ENCODE data around the gene SMTNL2. TPM values are rescaled to one million over a fixed set of nuclear protein-coding genes. Genes with fewer than 3 reads are reported as not detected.
"Not testable (repeated sequence)": the region's sequence is repeated elsewhere in the genome, so short reads cannot be mapped to it uniquely, and the experiment has no call there.

SMTNL2 gene
- total RNA-seq, 2 donors from 2014 or later: 0.25 TPM; not detected in 1

DNA sequence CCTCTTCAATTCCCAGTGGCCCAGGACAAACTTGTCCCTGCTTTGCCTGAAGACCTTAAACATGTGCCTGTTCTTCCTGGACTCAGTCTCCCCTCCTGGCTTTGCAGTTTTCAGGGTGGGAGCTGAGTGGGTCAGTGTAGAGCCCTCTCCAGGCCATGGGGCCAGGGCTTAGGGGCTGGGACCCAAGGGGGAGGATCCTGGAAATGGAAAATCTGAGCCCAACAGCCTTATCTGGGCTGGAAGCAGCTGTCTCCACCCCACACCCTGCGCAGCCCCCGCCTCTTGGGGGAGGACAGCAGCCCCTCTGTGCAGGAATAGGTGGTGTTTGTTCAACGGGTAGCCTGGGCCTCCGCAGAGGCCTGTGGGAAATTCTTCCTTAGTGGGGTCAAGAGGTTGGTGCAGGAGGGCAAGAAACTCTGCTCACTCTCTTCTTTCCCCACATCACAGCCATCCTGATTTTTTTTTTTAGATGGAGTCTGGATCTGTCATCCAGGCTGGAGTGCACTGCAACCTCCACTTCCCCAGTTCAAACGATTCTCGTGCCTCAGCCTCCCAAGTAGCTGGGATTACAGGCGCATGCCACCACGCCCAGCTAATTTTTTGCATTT lies 6.8 kb upstream of the SMTNL2 start:
- intact Hi-C loops (cut with DNase I, micrococcal nuclease): loop anchor here in 1 of 2 donors (10.0 kb wide), 1 partner anchor 47 kb away; no protein-coding TSS in a partner anchor
- ATAC-seq (no peak), DNase-seq (no peak)

DNA sequence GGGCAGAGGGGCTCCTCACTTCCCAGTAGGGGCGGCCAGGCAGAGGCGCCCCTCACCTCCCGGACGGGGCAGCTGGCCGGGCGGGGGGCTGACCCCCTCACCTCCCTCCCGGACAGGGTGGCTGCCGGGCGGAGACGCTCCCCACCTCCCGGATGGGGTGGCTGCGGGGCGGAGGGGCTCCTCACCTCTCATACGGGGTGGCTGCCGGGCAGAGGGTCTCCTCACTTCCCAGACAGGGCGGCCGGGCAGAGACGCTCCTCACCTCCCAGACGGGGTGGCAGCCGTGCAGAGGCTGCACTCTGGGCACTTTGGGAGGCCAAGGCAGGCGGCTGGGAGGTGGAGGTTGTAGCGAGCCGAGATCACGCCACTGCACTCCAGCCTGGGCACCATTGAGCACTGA lies 6.0 kb upstream of the SMTNL2 start:
- intact Hi-C loops (cut with DNase I, micrococcal nuclease): loop anchor here in 1 of 2 donors (10.0 kb wide), 1 partner anchor 46 kb away; no protein-coding TSS in a partner anchor
- not testable (repeated sequence) for DNase-seq, ATAC-seq

DNA sequence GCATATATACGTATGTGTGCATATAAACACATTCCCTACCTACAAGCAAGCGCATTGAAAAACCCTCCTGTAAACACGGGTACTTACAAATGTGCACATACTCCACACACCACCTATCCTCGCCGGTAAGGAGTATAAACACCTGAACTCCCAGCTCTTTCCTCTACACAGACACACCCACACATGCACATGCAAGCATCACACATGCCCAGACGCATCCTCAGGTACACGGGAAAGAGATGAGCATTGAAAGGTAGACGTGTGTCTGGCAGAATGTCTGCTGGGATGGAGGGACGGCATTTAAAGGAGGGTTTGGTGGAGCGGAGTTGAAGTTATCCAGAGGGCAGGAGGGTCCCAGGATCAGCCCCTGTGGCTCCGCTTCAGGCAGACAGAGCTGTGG lies 4.7 kb upstream of the SMTNL2 start:
- intact Hi-C loops (cut with DNase I, micrococcal nuclease): loop anchor here in 1 of 2 donors (10.0 kb wide), 1 partner anchor 45 kb away; no protein-coding TSS in a partner anchor
- DNase-seq: no peak
- ATAC-seq: no peak

DNA sequence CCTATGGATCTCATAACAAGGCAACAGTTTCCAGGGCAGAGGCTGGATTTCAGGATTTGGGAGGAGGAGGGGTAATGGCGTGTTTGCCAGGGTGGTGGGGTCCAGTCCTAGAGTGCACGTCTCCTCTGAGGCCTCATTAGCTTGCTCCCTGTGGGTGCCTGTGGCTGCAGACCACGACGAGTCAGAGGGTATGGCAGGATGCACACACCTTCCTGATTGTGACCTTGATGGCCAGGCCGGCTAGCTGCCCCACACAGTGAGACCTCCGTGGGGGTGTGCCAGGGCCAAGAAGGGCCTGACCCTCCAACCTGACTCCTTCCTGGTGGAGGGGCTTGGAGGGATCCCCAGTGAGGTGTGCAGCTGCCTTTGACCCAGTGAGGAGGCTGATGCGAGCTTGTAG lies 4.0 kb upstream of the SMTNL2 start:
- no peak for DNase-seq
- intact Hi-C loops (cut with DNase I, micrococcal nuclease): no loop called here
- no peak for ATAC-seq

DNA sequence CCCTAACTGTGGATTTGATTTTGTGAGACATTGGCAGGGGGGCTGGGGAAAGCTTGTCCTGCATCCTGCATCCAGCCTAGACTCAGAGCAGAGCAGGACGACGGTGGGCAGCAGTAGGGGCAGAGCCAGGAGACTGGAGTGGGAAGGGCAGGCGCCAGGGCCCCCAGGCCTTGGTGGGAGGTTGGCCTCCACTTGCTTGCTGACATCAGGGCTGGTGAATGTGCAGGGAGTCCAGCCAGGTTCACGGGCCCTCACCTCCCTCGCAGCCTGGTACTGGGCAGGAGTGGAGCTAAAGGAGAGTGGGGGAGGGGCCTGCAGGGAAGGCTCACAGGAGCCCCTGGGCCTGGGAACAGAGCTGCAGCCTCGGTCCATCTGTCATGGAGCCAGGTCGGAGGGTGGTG lies 2.2 kb upstream of the SMTNL2 start:
- no peak for ATAC-seq
- DNase-seq: no peak
- intact Hi-C loops (cut with DNase I, micrococcal nuclease): no loop called here

DNA sequence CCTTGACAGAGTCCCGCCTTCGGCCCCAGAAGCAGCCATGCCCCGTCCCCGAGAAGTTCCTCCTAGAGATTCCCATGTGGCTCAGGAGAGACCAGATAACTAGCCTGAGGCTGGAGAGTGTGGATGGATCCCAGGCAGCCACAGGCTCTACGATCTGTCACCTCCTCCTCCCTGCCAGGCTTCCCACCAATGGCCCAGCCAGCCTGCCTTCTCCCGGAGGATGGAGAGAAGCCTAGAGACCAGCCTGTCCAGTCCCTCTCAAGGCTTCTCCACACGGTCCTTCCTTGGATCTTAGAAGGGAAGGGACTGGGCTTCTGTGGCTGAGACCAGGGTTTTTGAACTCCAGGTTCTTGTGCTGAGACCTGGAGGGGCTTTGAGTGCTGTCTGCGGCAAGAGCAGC lies 1.6 kb upstream of the SMTNL2 start:
- no peak for DNase-seq
- intact Hi-C loops (cut with DNase I, micrococcal nuclease): no loop called here
- ATAC-seq: no peak

DNA sequence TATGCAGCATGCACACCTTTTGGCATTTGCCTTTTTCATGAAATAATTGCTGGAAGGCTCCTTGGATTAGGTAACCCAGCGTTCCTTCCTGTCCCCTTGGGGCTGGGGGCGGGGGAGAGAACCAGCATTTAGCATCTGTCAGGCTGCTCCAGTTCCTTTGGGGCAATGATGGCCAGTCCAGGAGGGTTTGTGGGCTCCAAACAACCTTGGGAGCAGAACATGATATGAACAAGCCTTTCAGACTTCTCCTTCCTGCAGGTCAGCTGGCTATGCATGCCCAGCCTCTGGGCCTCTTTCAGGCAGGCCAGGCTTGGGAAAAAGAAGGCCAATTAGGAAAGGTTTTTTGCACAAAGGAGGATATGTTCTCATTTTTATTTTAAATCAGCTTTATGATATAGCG lies 1.1 kb upstream of the SMTNL2 start:
- DNase-seq: no peak
- intact Hi-C loops (cut with DNase I, micrococcal nuclease): no loop called here
- ATAC-seq: no peak

DNA sequence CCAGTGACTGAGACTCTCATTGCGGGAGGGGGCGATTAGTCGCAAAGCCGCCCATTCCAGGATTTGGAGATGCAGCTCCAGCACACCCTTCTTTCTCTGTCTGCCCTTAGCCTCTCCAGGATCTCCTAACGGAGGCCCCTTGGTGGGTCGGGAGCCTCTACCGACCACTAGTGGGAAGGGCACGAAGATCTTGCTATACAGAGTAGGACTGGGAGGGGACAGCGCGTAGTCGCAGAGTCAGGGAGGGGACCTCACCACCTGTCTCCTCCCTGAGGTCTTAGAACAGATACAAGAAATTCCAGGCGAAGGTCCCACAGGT lies 588 bp upstream of the SMTNL2 start:
- ATAC-seq (peak; percentile 28), DNase-seq (no peak)
- intact Hi-C loops (cut with DNase I, micrococcal nuclease): no loop called here

DNA sequence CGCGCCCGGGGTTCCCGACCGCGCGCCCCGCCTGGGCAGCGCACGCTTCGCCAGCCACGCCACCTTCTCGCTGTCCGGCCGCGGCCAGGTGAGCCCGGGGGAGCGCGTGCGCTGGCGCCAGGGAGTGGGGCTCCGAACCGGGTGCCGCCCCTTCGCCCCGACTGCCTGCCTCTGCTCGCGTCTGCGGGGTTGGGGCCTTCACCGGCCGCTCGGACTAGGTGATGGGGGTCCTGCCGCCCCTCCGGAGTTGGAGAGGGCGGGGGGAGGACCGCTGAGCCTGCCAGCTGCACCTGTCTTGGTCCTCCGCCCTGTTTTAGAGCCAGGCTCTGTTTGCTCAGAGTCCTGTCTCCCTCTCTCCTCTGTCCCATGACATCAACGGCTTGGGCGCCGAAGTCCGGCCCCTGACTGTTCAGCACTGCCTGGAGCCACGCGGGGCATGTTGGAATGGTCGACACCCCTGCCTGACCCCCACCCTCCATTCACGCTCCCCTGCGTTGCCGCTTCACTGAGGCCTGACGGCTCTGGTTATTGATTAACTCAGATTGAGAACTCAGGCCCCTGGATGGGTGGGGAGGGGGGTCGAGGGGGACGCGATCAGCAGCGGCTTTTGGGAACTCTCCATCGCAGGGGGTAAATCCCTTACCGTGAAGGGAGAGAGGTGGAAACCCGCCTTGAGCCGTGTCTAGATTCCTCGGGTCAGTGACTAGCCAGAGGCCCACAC lies 748 bp downstream of the SMTNL2 start:
- intact Hi-C loops (cut with DNase I, micrococcal nuclease): no loop called here
- DNase-seq: no peak
- peak; percentile 74 for ATAC-seq

DNA sequence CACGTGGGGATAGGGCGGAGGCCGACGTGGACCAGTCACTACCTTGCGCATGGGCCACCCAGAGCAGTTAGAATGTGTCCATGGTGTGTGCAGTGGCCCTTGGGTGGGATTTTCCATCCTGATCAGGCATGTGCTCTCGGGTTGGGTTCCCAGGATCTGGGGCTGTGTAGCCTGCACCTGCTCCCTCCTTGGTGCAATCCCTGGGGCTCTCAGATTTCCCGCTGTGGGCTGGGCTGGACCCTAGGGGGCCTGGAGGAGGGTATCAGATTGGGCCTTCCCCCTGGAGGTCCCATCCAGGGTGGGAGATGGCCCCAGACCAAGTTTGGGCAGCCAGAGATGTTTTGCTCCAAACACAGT lies 1.3 kb downstream of the SMTNL2 start:
- DNase-seq: no peak
- ATAC-seq: no peak
- intact Hi-C loops (cut with DNase I, micrococcal nuclease): no loop called here

DNA sequence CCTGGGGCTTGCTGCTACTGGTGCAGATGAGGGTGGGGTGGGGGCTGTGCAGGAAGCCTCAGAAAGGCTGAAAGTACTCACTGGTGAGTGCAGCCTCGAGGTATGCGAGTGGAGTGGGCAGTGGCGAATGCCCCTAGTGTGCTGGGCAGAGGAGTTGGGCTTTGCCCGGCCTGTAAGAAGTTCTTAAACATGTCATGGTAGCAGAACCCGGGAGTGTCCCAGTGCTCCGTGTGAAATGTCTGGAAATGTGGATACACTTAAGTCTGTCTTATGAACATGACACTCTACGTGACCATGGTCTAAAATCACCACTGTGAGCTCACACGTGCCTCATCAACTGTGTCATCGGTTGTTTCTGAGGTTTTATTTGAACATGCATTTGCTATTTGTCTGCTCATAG lies 1.7 kb downstream of the SMTNL2 start:
- no peak for DNase-seq
- intact Hi-C loops (cut with DNase I, micrococcal nuclease): no loop called here
- ATAC-seq: no peak

DNA sequence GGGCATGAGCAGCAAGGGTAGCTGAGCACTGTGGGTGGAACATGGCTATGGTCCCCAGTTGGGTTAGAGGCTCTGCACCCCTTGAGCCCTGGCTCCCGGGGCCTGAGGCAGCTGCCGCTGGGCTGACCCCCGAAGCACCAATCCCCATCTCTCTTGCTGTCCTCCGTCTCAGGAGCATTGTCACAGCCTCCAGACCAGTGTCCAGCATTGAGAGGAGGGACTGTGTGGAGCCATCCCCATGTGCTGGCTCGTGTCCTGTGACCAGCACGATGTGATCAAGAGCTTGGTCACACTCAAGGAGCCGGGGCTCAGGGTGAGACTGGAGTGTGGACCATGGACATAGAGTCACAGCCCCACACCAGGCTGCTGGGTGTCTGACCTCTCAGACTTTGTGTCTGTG lies 2.9 kb downstream of the SMTNL2 start:
- intact Hi-C loops (cut with DNase I, micrococcal nuclease): no loop called here
- no peak for ATAC-seq
- no peak for DNase-seq

DNA sequence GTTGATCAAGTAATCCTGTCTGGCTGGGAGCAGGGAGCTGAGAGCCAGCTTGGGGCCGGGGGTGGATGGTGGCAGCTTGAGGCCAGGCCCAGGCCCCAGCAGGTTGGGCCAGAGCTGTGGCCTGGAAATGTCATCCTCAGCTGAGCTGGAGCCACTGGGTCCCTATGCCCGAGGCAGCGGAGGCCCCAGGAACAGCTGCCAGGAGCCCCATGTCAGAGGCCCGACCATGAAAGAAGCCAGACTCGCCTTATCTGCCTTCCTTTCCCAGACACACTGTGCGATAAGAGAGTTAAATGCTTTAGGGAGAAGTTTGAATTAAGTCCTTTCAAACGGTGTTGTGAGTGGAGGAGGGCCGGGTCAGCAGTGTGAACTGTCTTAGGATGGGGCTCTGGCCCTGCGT lies 3.5 kb downstream of the SMTNL2 start:
- intact Hi-C loops (cut with DNase I, micrococcal nuclease): no loop called here
- DNase-seq: no peak
- ATAC-seq: no peak

DNA sequence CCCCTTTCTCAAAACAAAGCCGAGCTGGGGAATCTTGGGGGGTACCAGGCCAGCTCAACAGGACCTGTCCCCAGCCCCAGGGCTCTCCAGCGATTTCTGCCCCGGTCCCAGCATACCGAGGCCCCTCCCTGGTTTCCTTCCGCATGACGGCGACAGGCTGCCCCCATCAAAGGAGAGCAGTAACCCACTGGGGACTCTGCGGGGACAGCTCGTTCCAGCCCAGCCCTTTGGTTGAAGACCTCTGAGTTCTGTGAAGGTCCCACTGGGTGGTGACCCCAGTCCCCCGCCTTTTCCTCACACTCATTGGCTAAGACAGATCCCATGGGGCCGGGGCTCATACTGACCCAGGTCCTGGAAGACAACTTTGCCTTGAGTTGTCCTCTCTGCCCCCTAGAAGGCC lies 4.1 kb downstream of the SMTNL2 start:
- no peak for DNase-seq
- intact Hi-C loops (cut with DNase I, micrococcal nuclease): no loop called here
- no peak for ATAC-seq

DNA sequence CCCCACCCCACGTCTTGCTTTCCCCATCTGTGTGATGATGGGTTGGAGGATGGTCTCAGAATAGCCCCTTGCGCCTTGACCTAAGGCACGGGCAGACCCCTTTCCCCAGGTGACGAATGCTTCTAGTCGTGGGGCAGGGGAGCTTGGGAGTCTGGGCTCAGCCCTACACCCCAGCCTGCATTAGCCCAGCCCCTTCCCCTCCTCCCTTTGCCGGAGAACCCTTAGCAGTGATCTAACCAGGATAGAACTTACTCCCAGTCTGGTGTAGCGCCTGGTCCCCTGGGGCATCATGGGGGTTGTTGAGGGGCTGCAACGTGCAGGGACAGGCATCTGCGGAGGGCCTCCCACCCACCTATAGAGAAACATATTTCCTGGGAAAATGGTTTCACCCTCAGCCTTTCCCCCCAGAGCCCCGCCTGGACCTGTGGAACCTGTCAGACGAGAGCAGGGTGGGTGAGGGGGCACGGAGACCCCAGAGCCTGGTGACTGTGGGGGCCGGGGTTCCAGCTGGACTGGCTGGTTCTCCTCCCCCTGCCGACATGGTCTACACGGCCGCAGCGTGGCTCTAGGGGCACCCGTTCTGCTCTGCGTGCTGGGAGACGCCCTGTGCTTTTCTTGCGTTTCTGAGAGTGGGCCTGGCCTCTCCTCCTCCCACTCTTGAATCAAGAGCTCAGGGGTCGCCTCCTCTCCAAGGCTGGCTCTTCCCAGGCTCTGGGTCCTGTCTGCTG lies 4.7 kb downstream of the SMTNL2 start:
- ATAC-seq (no peak), DNase-seq (no peak)
- intact Hi-C loops (cut with DNase I, micrococcal nuclease): no loop called here

DNA sequence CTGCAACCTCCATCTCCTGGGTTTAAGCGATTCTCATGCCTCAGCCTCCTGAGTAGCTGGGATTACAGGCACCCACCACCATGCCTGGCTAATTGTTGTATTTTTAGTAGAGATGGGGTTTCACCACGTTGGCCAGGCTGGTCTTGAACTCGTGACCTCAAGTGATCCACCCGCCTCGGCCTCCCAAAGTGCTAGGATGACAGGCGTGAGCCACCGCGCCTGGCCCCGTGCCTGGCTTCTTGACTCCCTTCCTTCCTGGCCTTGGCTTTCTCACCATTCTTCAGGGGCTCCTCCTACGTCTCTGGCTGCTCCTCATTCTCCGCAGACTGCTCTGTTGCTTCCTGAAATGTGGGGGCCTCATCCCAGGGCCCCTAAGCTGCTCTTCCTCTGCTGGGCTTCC lies 5.7 kb downstream of the SMTNL2 start:
- ATAC-seq; intact Hi-C loops (cut with DNase I, micrococcal nuclease); DNase-seq: not testable (repeated sequence)

DNA sequence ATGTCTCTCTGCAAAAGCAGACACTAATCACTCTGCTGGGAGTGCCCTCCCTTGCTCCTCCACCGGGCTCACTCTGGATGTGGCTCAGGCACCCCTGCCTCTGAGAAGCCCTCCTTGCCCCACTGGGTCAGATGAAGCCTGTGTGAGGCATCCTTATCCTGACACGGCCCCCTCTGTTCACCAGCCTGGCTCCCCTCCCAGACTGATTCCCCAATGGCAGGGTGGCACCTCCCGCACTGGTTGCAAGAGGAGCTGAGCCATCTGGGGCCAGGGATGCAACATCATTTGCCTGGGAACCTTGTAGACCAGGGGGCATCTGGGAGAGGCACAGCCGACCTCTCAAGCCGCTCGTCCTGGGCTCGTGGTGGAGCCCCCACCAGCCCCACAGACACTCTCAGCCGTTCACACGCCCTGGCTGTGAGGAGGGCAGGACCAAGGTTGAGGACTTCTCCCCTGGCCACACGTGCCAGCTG lies 6.7 kb downstream of the SMTNL2 start:
- DNase-seq (no peak), ATAC-seq (no peak)
- intact Hi-C loops (cut with DNase I, micrococcal nuclease): no loop called here

DNA sequence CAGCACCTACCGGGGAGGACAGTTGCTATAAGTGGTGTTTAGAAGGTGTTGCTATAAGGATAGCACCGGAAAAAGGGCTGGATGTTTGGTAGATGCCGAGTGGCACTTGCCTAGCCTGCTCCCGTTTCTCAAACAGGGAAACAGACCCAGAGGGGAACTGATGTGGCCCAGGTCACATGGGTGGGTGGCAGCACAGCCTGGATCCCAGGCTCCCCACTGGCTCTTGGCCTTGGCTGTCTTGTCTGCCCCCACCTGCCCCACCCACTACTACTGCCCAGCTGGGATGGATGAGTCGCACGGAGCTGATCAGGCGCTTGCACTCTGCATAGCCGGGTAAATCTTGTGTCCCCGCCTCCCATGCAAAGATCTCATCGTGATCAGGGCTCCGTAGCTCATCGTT lies 7.2 kb downstream of the SMTNL2 start:
- ATAC-seq (no peak), DNase-seq (no peak)
- intact Hi-C loops (cut with DNase I, micrococcal nuclease): no loop called here

DNA sequence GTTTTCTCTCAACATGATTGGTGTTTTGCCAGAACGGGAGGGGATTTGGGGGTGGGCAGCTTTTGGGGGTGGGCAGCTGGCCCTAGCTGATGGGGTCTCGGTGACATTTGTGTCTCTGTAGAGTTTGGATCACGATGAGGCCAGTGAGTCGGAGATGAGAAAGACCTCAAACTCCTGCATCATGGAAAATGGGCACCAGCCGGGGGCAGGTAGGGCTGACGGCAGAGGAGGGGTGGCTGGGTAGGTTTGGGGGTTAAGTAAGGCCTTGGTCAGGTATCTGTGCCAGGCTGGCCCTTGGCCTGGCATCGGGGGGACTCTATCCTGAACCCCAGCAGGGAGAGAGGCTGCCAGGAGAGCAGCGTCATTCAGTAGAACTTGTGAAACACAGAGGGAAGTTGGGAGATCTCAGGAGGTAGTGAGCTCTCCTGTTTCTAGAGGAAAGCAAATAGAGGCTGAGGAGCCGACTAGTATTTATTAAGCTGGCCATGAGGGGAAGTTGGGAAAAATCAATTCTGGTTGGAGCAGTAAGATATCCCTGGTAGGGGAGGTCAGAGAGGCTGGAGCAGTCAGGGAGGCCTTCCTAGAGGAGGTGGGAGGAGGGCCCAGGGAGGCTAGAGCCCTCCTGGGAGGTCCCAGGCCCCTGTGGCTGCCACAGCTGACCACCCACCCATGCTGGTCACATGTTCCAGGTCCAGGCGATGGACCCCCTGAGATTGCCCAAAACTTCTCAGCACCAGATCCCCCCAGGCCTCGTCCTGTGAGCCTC lies 8.1 kb downstream of the SMTNL2 start:
- no peak for ATAC-seq
- intact Hi-C loops (cut with DNase I, micrococcal nuclease): no loop called here

DNA sequence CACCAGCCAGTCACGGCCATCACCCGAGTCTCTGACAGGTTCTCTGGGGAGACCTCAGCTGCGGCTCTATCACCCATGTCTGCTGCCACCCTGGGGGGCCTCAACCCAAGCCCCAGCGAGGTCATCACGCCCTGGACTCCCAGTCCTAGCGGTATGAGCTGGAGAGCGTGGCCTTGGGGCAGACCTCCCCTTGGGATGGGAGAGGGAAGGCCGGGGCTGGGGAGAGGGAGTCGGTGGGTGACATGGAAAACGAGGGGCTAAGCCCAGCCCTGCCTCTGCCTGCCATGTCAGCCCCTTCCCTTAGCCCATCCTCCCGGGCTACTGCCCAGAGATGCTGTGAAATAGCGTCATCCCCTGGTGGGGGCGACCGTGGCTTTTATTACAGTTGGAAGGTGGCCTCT lies 8.7 kb downstream of the SMTNL2 start:
- ATAC-seq (no peak), DNase-seq (no peak)
- intact Hi-C loops (cut with DNase I, micrococcal nuclease): no loop called here

More for the DNA sequence above, 8.1 kb downstream of the SMTNL2 start:
- DNase-seq: no peak
